Progenitor cell of endocrine pancreas (in vitro differentiated cells): ENCODE data around the gene ANKRD16. TPM values are rescaled to one million over a fixed set of nuclear protein-coding genes. Genes with fewer than 3 reads are reported as not detected.
"Not testable (repeated sequence)": the region's sequence is repeated elsewhere in the genome, so short reads cannot be mapped to it uniquely, and the experiment has no call there.

Source experiments
- DNase-seq: peaks from one replicate; pipeline ENCODE4 v3.0.0; 2021; ENCODE audit warnings: low spot score; ENCODE audit not compliant: unreplicated experiment
- H3K27ac Mint-ChIP-seq: 2 replicates; pipeline ENCODE4 v1.8.0; 2021; ENCODE audit warnings: mild to moderate bottlenecking, moderate library complexity, mixed read lengths
- H3K27me3 Mint-ChIP-seq: 2 replicates; pipeline ENCODE4 v1.8.0; 2021; ENCODE audit warnings: mixed read lengths
- H3K36me3 Mint-ChIP-seq: 2 replicates; pipeline ENCODE4 v1.8.0; 2022; ENCODE audit warnings: mixed read lengths; ENCODE audit not compliant: insufficient read depth
- H3K4me1 Mint-ChIP-seq: 2 replicates; pipeline ENCODE4 v1.8.0; 2021; ENCODE audit warnings: low read depth, mixed read lengths
- H3K4me3 Mint-ChIP-seq: 2 replicates; pipeline ENCODE4 v1.8.0; 2021; ENCODE audit warnings: low read depth, mild to moderate bottlenecking, moderate library complexity, mixed read lengths
- H3K9me3 Mint-ChIP-seq: 2 replicates; pipeline ENCODE4 v1.8.0; 2021; ENCODE audit warnings: low read depth, mixed read lengths
- total RNA-seq: library from RNA; stranded (reverse); gene quantifications from 2 replicates; pipeline ENCODE4 v1.2.1, GENCODE V29; 2021
- TF ChIP-seq, protein P1 (sequence below): fragments of 200-600 bp; sonication (generic); IDR thresholded peaks from one replicate; pipeline ENCODE4 v1.5.0; 2021; ENCODE audit warnings: antibody characterized with exemption, mild to moderate bottlenecking; ENCODE audit not compliant: unreplicated experiment

Gene ANKRD16
- total RNA-seq, 1 donor from 2014 or later: 18.0 TPM

DNA sequence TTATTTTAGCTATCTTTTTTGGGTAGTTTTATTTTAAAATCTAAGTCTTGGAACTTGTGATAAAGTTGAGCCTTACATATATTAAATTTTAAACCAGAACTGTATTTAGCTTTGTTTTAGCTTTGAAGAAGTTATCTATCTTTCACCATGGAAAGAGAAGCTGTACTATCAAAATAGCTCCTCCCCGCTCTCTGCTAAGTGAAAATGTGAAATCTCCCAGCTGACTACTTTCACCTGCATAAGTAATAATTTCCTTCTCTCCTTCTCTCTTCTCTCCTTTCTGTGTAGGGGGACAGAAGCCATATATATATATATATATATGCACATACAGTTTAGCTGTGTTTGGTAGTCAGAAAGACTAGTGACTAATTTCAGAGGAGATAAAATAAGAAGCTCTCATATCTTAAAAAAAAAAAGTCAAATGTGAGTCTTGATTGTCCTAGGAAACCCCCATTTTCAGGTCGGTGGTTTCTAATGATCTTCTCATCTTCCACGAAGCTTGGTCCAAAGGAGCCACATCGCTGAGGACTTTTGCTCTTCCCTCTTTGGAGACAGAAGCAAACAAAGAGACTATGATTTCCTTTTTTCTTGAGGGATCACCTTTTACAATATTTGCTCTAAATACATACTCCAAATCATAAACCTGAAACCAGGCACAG lies 45.9 kb downstream of the ANKRD16 start:
- peaks cover 6% of the 10 kb centered on the region for H3K4me1 Mint-ChIP-seq
- H3K27ac Mint-ChIP-seq: no peak overlapping the region
- DNase-seq: no peak
- H3K9me3 Mint-ChIP-seq: no peaks in the 10 kb centered on the region
- H3K27me3 Mint-ChIP-seq: peaks cover 6% of the 10 kb centered on the region
- H3K4me3 Mint-ChIP-seq: no peak overlapping the region
- H3K36me3 Mint-ChIP-seq: no peaks in the 10 kb centered on the region
- TF ChIP-seq, protein P1, sequence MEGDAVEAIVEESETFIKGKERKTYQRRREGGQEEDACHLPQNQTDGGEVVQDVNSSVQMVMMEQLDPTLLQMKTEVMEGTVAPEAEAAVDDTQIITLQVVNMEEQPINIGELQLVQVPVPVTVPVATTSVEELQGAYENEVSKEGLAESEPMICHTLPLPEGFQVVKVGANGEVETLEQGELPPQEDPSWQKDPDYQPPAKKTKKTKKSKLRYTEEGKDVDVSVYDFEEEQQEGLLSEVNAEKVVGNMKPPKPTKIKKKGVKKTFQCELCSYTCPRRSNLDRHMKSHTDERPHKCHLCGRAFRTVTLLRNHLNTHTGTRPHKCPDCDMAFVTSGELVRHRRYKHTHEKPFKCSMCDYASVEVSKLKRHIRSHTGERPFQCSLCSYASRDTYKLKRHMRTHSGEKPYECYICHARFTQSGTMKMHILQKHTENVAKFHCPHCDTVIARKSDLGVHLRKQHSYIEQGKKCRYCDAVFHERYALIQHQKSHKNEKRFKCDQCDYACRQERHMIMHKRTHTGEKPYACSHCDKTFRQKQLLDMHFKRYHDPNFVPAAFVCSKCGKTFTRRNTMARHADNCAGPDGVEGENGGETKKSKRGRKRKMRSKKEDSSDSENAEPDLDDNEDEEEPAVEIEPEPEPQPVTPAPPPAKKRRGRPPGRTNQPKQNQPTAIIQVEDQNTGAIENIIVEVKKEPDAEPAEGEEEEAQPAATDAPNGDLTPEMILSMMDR: no peak

DNA sequence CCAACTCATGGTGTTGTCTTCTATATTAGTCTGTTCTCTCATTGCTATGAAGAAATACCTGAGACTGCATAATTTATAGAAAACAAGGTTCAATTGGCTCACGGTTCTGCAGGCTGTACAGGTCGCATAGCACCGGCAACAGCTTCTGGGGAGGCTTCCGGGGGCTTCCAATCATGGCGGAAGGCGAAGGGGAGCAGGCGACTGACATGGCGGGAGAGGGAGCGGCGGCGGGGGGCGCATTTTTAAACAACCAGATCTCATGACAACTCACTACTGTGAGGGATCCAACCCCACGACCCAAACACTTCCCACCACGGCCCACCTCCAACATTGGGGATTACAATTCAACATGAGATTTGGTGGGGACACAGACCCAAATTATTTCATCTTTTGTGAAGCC lies 47.7 kb downstream of the ANKRD16 start:
- H3K4me1 Mint-ChIP-seq: peaks cover 6% of the 10 kb centered on the region
- no peak overlapping the region for H3K4me3 Mint-ChIP-seq
- H3K9me3 Mint-ChIP-seq: no peaks in the 10 kb centered on the region
- TF ChIP-seq, protein P1: no peak
- no peak overlapping the region for H3K27ac Mint-ChIP-seq
- H3K36me3 Mint-ChIP-seq: no peaks in the 10 kb centered on the region
- DNase-seq: no peak
- peaks cover 6% of the 10 kb centered on the region for H3K27me3 Mint-ChIP-seq

DNA sequence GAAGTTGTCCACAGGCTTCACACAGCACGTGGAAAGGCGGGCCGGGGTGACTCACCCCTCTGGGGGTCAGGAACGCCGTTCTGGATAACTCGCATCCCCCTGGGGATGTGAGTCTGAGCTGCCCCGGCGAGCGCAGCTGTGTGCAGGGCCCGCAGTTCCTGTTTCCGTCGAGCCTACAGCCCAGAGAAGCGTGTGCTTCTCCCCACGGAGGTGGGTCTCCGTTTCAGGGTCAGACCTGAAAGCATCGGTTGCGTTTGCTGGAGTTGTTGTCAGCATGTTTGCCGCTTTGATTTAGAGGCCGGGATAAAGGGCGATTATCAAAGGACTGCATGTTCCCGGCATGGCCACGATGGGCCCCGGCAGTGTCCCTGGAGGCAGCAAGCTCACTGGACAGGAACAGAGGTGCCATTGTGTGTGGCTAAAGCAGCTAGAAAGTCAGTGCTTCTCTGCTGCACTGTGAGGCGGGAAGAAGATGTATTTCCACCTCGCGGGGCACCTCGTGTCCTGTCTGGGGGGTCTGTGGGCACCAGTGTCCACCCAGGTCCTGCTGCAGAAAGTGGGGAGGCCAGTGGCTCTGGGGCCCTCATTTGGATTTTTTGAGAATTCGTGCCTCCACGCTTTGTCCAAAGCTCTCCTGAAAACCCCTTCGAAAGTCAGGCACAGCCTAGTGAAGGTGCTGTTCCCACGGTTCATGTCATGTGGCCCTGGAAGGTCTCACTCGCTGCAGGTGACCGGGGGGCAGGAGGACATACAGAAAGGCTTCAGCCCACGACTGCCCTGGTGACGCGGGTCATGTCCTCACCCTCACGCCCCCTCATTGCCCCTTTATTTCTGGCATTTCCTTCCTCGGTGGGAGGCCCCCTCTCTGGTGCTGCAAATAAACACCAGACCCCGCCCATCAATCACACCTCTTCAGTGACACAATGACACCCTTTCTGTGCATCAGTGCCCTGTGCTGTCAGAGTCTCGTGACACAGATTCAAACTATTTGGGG lies 49.1 kb downstream of the ANKRD16 start:
- H3K9me3 Mint-ChIP-seq: no peaks in the 10 kb centered on the region
- TF ChIP-seq, protein P1: no peak
- H3K27ac Mint-ChIP-seq: no peak overlapping the region
- no peak overlapping the region for H3K4me3 Mint-ChIP-seq
- peaks cover 6% of the 10 kb centered on the region for H3K27me3 Mint-ChIP-seq
- no peaks in the 10 kb centered on the region for H3K36me3 Mint-ChIP-seq
- peaks cover 6% of the 10 kb centered on the region for H3K4me1 Mint-ChIP-seq
- no peak for DNase-seq

DNA sequence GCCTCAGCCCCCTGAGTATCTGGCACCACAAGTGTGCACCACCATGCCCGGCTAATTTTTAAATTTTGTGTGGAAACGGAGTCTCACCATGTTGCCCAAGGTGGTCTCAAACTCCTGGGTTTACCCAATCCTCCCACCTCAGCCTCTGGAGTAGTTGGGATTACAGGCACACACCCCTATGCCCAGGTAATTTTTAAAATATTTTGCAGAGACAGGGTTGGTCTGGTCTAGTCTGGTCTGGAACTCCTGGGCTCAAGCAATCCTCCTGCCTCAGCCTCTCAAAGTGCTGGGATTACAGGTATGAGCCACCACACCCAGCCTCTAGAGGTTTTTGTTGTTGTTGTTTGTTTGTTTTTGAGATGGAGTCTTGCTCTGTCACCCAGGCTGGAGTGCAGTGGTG lies 53.5 kb downstream of the ANKRD16 start:
- not testable (repeated sequence) for DNase-seq, H3K4me3 Mint-ChIP-seq, H3K36me3 Mint-ChIP-seq, H3K27me3 Mint-ChIP-seq, H3K9me3 Mint-ChIP-seq, H3K4me1 Mint-ChIP-seq, H3K27ac Mint-ChIP-seq

DNA sequence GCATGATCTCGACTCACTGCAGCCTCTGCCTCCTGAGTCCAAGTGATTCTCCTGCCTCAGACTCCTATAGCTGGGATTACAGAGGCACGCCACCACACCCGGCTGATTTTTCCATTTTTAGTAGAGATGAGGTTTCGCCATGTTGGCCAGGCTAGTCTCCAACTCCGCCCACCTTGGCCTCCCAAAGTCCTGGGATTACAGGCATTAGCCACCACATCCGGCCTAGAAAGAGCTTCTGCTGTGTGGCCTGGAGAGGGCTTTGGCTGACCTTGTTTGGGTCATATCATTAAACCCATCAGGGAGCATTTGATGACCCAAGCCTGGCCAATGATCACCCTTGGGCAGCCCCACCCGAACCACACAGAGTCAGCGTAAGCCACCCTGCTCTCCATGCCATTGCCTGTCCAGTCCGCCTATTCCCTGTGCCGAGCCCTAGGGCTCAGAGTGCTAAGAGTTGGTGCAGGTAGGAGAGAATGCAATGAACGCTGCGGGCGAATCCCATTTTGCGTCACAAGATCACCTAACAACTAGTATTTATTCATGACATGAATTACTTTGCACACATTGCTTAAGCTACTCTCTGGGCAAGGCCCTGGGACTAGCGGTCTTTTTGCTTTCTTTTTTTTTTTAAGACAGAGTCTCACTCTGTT lies 54.1 kb downstream of the ANKRD16 start:
- TF ChIP-seq, protein P1: no peak
- Mint-ChIP-seq H3K36me3 (no peaks in the 10 kb centered on the region), H3K4me1 (peaks cover 4% of the 10 kb centered on the region), H3K9me3 (no peaks in the 10 kb centered on the region), H3K27ac (no peak overlapping the region), H3K27me3 (no peaks in the 10 kb centered on the region), H3K4me3 (no peak overlapping the region)
- DNase-seq: no peak
